GM12875 (cell line): Measurements from ENCODE around the gene CD81.

ENCODE experiments used
- H3K4me3 ChIP-seq: one replicate; pipeline ENCODE4 v1.5.1; 2011; ENCODE audit warnings: low read depth, low read length, control low read depth
- TF ChIP-seq, protein P1 (sequence below): IDR thresholded peaks from 2 replicates; pipeline ENCODE4 v1.5.1; 2011; ENCODE audit warnings: low read depth, mild to moderate bottlenecking, control low read depth, inconsistent platforms, low read length, moderate library complexity, borderline replicate concordance; ENCODE audit not compliant: insufficient read depth

CD81 gene

DNA sequence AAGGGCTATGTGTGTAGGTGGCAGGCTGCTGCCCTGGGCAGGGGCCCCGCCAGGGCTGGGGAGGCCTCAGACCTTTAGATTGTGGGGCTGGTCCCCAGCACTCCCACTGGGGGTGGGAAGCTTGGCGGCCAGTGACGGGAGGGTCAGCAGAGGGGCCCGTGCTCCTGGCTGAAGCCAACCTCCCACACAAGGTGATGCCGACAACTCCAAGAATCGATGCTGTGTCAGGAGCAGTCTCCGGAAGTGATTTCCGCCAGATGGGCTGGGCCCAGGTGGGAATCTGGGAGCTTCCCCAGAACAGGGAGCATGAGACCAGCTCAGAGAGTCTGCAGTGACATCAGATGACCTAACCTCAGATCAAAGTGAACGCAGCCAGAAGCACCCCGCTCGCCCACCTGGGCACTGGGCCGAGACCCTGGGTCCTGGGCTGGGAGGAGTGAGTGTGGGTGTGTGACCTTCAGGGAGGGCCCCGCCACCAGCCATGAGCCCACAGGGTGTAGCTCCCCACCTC lies 59.5 kb downstream of the CD81 start:
- TF ChIP-seq, protein P1, sequence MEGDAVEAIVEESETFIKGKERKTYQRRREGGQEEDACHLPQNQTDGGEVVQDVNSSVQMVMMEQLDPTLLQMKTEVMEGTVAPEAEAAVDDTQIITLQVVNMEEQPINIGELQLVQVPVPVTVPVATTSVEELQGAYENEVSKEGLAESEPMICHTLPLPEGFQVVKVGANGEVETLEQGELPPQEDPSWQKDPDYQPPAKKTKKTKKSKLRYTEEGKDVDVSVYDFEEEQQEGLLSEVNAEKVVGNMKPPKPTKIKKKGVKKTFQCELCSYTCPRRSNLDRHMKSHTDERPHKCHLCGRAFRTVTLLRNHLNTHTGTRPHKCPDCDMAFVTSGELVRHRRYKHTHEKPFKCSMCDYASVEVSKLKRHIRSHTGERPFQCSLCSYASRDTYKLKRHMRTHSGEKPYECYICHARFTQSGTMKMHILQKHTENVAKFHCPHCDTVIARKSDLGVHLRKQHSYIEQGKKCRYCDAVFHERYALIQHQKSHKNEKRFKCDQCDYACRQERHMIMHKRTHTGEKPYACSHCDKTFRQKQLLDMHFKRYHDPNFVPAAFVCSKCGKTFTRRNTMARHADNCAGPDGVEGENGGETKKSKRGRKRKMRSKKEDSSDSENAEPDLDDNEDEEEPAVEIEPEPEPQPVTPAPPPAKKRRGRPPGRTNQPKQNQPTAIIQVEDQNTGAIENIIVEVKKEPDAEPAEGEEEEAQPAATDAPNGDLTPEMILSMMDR: no peak
- no peak overlapping the region for H3K4me3 ChIP-seq

DNA sequence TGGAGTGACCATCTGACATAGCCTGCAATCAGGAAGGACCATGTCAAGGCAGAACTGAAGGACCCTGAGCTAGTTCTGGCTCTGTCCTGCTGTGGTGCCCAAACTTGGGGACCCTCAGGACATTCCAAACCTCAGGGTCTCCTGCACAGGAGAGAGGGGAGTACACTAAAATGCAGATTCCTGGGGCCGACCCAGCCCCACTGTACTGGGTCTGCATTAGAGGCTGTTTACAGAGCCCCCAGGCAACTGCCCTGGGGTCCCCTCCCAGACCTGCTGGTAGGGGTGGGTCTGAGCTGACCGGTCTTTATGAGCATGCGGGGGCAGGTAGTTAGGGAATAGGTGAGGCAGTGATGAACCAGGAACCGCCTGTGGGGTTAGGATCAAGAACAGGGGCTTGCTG lies 60.4 kb downstream of the CD81 start:
- TF ChIP-seq, protein P1: no peak
- H3K4me3 ChIP-seq: no peak overlapping the region

DNA sequence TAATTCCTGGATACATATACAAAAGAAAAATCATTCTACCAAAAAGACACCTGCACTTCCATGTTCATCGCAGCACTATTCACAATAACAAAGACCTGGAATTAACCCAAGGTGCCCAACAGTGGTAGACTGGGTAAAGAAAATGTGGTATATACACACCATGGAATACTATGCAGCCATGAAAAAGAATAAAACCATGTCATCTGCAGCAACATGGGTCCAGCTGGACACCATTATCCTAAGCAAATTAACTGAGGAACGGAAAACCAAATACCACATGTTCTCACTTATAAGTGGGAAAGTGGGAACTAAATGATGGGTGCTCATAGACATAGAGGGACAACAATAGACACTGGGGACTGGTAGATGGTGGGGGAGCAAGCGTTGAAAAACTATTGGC lies 62.7 kb downstream of the CD81 start:
- H3K4me3 ChIP-seq: no peak overlapping the region
- TF ChIP-seq, protein P1: no peak

- no peak overlapping the region for H3K4me3 ChIP-seq
- TF ChIP-seq, protein P1: no peak
These were observed 63.5 kb downstream of the CD81 start for GRCh38 chr11:2440646-2441045.

- TF ChIP-seq, protein P1: no peak
These were observed 64.1 kb downstream of the CD81 start for GRCh38 chr11:2441171-2441570.

DNA sequence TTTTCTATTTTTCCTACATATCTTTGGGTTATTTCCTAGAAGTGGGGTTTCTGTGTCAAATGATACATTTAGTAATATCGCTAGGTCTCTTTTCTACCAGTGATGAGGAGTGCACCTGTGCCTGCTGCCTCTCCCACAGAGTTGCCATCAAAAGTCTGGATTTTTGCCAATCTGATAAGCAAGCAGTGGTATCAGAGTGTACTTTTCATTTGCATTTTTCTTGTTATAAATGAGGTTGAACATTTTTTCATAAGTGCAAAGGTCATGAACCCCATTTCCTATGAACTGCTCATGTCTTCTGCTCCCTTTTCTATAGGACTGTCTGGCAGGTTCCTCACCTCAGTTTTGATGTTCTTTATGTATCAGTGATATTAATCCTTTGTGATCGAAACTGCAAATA lies 65.5 kb downstream of the CD81 start:
- TF ChIP-seq, protein P1: no peak
- no peak overlapping the region for H3K4me3 ChIP-seq

More at GRCh38 chr11:2441171-2441570, 64.1 kb downstream of the CD81 start:
- H3K4me3 ChIP-seq: no peak overlapping the region

DNA sequence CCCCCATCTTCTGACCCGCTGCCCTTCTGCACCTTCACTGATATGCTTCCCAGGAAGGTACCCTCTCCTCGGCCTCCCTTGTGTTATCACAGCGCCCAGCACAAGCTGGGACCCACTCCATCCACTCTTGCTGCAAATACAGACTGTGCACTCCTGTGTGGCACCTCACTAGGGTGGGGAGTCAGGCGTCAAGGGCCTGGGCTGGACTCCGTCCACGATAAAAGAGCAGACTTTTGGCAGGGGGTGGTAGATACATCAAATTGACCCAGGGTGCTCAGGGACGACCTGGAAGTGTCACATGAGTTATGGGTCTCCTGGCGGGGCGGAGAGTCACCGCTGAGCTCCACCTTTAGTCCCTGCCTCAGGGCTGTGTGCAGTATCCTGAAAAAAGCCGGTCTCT lies 66.3 kb downstream of the CD81 start:
- TF ChIP-seq, protein P1: no peak
- no peak overlapping the region for H3K4me3 ChIP-seq
